GM12891 (cell line): ENCODE measurements around the gene CNPY2.

Source experiments
- PAX5 ChIP-seq: IDR thresholded peaks from 2 replicates; pipeline ENCODE4 v1.6.1; 2011; ENCODE audit warnings: low read length, moderate library complexity, mild to moderate bottlenecking; ENCODE audit not compliant: insufficient read depth, severe bottlenecking
- POLR2A ChIP-seq: IDR thresholded peaks from 2 replicates; pipeline ENCODE4 v1.6.1; 2011; ENCODE audit warnings: low read depth, low read length, control low read depth
- POLR2AphosphoS5 ChIP-seq: IDR thresholded peaks from 2 replicates; pipeline ENCODE4 v1.6.1; 2011; ENCODE audit warnings: low read depth, low read length, control low read depth
- POU2F2 ChIP-seq: IDR thresholded peaks from 2 replicates; pipeline ENCODE4 v1.6.1; 2011; ENCODE audit warnings: low read depth, mild to moderate bottlenecking, control low read depth, low read length, moderate library complexity
- TAF1 ChIP-seq: IDR thresholded peaks from 2 replicates; pipeline ENCODE4 v1.6.1; 2011; ENCODE audit warnings: low read depth, low read length, control low read depth

- TF ChIP-seq POLR2A (no peak), POLR2AphosphoS5 (no peak), TAF1 (no peak), PAX5 (no peak), POU2F2 (no peak)
Observed at GRCh38 chr12:56304872-56305590, 10.8 kb downstream of the CNPY2 start.
